Cerebellar cortex (tissue), 1 donor: ENCODE data around the gene IGFBPL1.
"Not testable (repeated sequence)": the region's sequence is repeated elsewhere in the genome, so short reads cannot be mapped to it uniquely, and the experiment has no call there.

Experiments used
- DNase-seq: peaks from one replicate; pipeline ENCODE4 v3.0.0-alpha.2; 2015; ENCODE audit warnings: low spot score

Gene IGFBPL1

GRCh38 chr9:38380230-38380871 lies 43.9 kb downstream of the IGFBPL1 start:
- no peak for DNase-seq

DNA sequence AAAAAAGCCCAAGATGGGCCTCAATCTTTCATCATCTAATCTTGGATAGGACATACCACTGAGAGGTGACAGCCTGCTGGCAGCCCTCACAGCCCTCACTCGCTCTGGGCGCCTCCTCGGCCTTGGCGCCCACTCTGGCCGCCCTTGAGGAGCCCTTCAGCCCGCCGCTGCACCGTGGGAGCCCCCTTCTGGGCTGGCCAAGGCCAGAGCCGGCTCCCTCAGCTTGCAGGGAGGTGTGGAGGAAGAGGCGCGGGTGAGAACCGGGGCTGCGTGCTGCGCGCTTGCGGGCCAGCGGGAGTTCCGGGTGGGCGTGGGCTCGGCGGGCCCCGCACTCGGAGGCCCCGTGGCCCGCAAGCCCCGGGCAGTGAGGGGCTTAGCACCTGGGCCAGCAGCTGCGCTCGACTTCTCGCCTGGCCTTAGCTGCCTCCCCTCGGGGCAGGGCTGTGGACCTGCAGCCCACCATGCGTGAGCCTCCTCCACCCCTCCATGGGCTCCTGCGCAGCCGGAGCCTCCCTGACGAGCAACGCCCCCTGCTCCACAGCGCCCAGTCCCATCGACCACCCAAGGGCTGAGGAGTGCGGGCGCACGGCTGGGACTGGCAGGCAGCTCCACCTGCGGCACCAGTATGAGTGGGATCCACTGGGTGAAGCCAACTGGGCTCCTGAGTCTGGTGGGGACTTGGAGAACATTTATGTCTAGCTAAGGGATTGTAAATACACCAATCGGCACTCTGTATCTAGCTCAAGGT lies 46.7 kb downstream of the IGFBPL1 start:
- DNase-seq: not testable (repeated sequence)

- DNase-seq: no peak
Observed at GRCh38 chr9:38376021-38376670, 48.1 kb downstream of the IGFBPL1 start.

DNA sequence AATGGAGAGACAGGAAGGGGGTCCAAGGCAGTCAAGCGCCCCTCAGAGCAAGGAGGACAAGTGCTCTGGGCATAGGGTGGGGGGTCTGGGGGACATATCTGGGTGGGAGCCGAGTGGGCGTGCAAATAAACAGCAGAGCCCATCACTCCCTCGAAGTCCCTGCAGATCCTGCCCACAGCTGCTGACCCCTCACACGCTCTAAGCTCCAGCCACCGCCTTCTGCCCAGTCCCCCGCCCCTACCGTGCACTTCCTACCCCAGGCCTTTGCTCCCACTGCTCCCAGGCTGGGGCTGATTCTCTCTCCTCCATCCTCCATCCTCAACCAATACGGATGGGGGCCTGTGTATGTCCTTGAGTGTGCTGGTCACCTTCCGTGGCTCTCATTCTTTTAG lies 48.7 kb downstream of the IGFBPL1 start:
- DNase-seq: no peak

DNA sequence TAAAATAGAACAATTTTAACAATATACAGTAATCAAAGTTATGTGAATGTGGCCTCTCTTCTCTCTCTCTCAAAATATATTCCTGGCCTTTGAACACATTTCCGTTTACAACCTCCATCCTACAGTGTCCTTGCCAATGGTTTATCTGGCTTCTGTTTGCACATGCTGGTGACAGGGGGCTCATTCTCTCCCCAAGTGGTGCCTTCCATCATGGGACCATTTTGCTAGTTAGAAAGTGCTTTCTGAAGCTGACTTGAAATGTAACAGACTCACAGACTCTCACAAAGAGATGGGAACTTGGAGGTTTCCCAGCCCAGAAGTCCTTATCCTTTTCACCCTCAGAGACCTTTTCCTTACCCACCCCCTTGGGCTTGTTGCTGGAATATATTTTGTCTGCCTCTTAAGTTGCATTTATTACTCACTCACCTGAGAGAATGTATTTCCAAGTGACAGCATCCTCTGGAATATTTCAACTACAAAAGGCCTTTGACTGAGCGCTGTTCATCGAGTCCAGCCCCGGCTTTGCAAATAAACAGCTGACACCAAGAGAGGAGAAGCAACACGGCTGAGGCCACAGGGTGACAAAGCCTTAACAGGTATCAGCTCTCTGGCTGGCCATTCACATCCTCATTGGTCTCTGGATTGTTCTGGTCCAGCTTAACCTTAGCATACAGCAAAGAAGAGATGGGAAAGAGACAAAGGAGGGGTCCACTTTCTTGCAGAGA lies 49.2 kb downstream of the IGFBPL1 start:
- no peak for DNase-seq

DNA sequence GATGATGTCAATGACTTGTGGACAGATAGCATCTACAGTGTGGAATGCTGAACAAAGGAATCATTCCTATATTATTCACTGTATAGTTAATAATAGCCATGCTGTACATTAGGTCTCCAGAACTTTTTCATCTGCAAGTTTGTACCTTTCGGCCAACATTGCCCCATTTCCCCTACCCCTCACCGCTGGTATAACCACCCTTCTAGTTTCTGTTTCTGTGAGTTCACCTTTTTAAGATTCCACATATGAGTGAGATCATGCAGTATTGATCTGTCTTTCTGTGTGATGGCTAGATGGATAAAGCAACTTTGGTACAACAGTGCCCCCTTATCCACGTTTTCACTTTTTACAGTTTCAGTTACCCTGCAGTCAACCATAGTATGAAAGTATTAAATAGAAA lies 50.6 kb downstream of the IGFBPL1 start:
- DNase-seq: no peak

DNA sequence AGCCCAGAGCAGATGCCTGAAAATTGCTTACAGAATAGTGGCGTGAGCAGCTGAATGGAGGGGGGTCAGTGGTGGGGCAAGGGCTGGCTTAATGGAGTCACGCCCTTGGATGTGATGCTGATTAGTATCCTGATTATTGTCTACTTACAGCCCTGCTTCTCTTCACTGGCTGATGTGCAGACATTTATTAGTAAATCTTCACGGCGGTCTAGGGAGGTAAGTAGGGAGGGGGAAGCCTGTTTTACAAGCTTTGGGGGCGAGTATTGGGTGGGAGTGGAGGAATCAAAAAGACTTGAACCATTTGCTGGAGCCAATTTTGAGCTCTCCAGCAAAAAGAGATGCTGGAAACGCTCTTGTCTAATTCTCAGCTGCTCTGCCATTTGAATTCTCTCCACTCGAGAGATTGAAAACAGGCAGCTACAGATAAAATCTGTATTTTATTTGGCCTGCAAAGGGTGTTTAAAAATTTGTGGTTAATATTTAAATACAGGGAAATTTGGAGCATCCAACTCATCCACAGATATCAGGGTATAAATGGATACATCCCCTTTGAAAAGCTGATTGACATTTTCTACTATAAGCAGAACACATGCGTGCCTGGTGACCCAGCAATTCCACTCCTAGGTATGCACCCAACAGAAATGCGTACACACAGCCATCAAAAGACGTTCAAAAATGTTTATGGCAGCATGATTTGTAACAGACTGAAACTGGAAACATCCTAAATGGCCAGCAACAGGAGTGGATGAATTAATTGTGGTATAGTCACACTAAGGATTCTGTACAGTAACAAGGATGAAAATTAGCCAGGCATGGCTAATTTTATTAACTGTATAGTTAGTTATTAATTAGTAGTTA lies 51.3 kb downstream of the IGFBPL1 start:
- no peak for DNase-seq

DNA sequence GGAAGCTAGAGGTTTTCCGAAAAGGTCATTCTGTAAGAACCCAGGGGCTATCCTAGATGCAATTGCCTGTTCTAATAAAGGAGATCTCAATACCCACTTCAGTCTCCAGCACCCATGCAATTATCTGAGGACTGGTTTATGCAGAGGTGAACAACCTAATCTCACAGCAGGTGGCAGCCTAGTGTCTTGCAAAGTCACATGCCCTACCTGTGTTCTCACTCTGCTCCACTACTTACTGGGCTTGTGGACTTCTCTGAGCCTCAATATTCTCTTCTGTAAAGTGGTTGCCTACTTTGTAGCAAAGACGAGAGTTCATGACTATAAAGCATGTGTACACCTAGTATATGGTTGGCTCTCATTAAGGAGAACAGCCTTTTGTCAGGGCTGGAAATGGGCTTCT lies 52.8 kb downstream of the IGFBPL1 start:
- no peak for DNase-seq

GRCh38 chr9:38370176-38370575 lies 54.1 kb downstream of the IGFBPL1 start:
- no peak for DNase-seq

- DNase-seq: no peak
Observed at GRCh38 chr9:38368731-38369130, 55.5 kb downstream of the IGFBPL1 start.

GRCh38 chr9:38367898-38368297 lies 56.4 kb downstream of the IGFBPL1 start:
- no peak for DNase-seq

DNA sequence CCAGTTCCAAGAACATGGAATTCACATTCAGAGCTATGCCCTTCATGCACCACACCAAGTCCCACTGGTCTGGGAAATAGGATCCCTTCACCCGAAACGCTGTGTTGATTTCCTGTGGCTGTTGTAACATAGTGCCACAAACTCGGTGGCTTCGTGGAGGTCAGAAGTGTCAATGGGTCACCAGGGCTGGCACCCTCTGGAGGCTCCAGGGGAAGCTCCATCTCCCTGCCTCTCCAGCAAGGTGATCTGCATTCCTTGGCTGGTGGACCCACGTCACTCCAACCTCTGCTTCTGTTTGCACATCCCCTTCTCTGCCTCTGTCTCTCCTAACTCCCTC lies 60.7 kb downstream of the IGFBPL1 start:
- DNase-seq: no peak

DNA sequence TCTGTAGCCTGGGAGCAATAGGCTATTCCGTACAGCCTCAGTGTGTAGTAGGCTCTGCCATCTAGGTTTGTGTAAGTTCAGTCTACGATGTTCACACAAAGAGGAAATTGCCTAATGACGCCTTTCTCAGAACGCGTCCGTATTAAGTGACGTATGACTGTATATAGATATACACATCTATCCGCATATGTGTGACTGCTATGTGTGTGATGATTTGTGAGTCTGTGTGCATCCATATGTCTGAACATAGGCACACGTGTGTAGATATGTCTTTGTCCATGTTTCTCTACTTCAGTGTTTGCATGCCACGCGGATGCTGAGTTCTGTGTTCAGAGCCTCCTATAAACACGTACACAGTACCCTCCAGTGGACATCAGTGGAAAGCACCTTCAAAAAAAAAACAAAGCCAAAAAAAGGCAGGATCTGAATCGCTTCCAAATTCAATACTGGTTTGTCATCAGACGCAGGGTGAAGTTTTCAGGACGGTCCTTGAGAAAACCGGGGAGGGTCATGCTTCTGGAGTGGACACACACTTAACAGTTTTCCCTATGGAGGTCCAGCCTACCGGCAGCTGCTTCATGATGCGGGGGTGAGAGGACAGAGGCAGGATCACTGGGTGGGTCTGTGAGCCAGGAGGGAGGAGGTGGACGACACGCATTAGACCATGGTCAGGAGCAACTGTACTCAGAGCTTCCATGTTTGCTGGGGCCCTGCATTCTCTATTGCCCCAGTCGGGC lies 61.2 kb downstream of the IGFBPL1 start:
- peak; percentile 71 for DNase-seq

DNA sequence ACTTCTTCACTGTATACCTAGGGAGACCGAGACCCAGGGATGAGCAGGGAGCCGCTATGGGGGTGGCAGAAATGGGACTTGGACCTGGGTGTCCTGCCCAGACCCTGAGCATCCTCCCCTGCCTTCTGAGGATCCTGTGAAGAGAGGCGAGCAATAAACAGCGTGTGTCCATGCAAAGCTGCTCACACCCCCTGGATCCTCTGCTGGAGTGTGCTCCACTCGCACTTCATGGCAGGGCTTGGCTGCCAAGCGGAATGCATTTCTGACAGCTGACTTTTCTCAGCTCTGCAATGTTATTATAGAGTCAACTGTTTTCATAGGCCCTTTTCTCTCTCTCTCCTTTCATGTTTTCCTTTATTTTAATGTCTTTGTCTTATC lies 62.8 kb downstream of the IGFBPL1 start:
- no peak for DNase-seq

DNA sequence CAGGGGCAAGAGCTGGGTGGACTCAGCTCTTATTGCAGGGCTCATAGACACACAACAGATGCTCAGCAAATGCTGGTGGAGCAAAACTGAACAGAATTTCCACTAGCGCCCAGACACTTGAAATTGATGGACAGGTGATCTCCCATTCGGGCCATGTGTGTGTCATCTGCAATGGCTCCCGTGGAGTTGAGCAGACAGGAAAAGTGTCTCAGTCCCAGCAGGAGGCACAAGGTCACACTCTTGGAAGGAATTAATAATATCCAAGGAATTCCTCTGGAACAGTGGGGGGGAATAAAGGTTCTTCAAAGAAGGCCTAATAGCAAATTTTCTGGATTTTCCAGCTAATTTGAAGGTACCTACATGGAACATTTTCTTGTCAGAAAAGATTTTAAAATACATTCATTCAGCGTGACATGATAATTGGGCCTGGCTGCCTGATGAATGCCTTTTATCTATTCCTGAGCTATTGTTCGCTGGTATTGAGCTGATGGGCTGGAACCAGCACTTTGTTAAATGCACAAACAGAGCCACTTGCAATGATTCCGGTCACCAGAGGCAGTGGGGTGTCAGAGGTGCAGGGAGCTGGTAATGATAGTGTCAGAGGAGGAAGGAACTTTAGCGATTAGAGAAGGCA lies 63.3 kb downstream of the IGFBPL1 start:
- DNase-seq: no peak

- no peak for DNase-seq
Observed at GRCh38 chr9:38359689-38360385, 64.4 kb downstream of the IGFBPL1 start.

- no peak for DNase-seq
Observed at GRCh38 chr9:38359297-38359653, 65.0 kb downstream of the IGFBPL1 start.

- no peak for DNase-seq
Observed at GRCh38 chr9:38358390-38359296, 65.6 kb downstream of the IGFBPL1 start.
